Measurements from ENCODE around the gene SEZ6. TPM values are rescaled to one million over a fixed set of nuclear protein-coding genes. Genes with fewer than 3 reads are reported as not detected.

The SEZ6 gene
- total RNA-seq, 1 experiment from 2014 or later: not detected

GRCh38 chr17:28957277-28957991 is 48.4 kb downstream of the SEZ6 start:
- no peak overlapping the region for H3K27ac ChIP-seq (ENCODE audit: low read length)
- DNase-seq (no peak), ATAC-seq (no peak)
- TF ChIP-seq CTCF (conservative IDR thresholded peaks at IDR 0.05; ENCODE audit: low read depth, low read length): no peak
- TF ChIP-seq EZH2 (IDR thresholded peaks at IDR 0.05; ENCODE audit: low read length, unreplicated experiment): no peak
- no peak for TF ChIP-seq EZH2phosphoT487 (IDR thresholded peaks at IDR 0.05; ENCODE audit: borderline replicate concordance, low read length)
- BruUV-seq (replicated peaks): no TSS peak
- no peak overlapping the region for H3K4me3 ChIP-seq (ENCODE audit: low read length)
- H4K20me1 ChIP-seq (ENCODE audit: low read length): no peaks in the 10 kb centered on the region
- H3K9me3 ChIP-seq (ENCODE audit: low read length): no peaks in the 10 kb centered on the region
- H3K27me3 ChIP-seq (ENCODE audit: low read length): no peaks in the 10 kb centered on the region
- H3K4me2 ChIP-seq (ENCODE audit: low read length): no peak overlapping the region
- H3K4me1 ChIP-seq (ENCODE audit: insufficient read depth, low read length): peaks cover 9% of the 10 kb centered on the region; the same call in 1 of the 2 replicates
- no peak overlapping the region for H3K9ac ChIP-seq (ENCODE audit: low read length)
- H3F3A ChIP-seq (ENCODE audit: low read length, unreplicated experiment): no peaks in the 10 kb centered on the region
- no peak overlapping the region for H2AFZ ChIP-seq (ENCODE audit: low read length)
- CTCF ChIA-PET: no interaction called here
- intact Hi-C loops (cut with micrococcal nuclease): no loop called here
- POLR2A ChIA-PET (ENCODE audit: unreplicated experiment): no interaction called here
- H3K9me2 ChIP-seq (replicated peaks; ENCODE audit: low read length): no peaks in the 10 kb centered on the region
- no peaks in the 10 kb centered on the region for H3K79me2 ChIP-seq (ENCODE audit: low read length)
- H3K36me3 ChIP-seq (ENCODE audit: low read depth, low read length): no peaks in the 10 kb centered on the region

GRCh38 chr17:28956861-28957260 is 49.0 kb downstream of the SEZ6 start:
- Histone ChIP-seq H3K36me3 (ENCODE audit: low read depth, low read length) (no peaks in the 10 kb centered on the region), H3K27ac (ENCODE audit: low read length) (no peak overlapping the region), H2AFZ (ENCODE audit: low read length) (no peak overlapping the region), H3K79me2 (ENCODE audit: low read length) (no peaks in the 10 kb centered on the region), H3K4me1 (ENCODE audit: insufficient read depth, low read length) (peaks cover 12% of the 10 kb centered on the region; the same call in 1 of the 2 replicates), H3K4me2 (ENCODE audit: low read length) (no peak overlapping the region), H3K4me3 (ENCODE audit: low read length) (no peak overlapping the region), H3F3A (ENCODE audit: low read length, unreplicated experiment) (no peaks in the 10 kb centered on the region), H4K20me1 (ENCODE audit: low read length) (no peaks in the 10 kb centered on the region), H3K9ac (ENCODE audit: low read length) (no peak overlapping the region), H3K27me3 (ENCODE audit: low read length) (no peaks in the 10 kb centered on the region), H3K9me3 (ENCODE audit: low read length) (no peaks in the 10 kb centered on the region), H3K9me2 (replicated peaks; ENCODE audit: low read length) (no peaks in the 10 kb centered on the region)
- DNase-seq (no peak), ATAC-seq (no peak)
- ChIA-PET POLR2A (ENCODE audit: unreplicated experiment) (no interaction called here), CTCF (no interaction called here)
- no TSS peak for BruUV-seq (replicated peaks)
- TF ChIP-seq EZH2phosphoT487 (IDR thresholded peaks at IDR 0.05; ENCODE audit: borderline replicate concordance, low read length) (no peak), CTCF (conservative IDR thresholded peaks at IDR 0.05; ENCODE audit: low read depth, low read length) (no peak), EZH2 (IDR thresholded peaks at IDR 0.05; ENCODE audit: low read length, unreplicated experiment) (no peak)
- intact Hi-C loops (cut with micrococcal nuclease): no loop called here

GRCh38 chr17:28956112-28956511 is 49.7 kb downstream of the SEZ6 start:
- intact Hi-C loops (cut with micrococcal nuclease): no loop called here
- CTCF ChIA-PET: no interaction called here
- H3F3A ChIP-seq (ENCODE audit: low read length, unreplicated experiment): no peaks in the 10 kb centered on the region
- no peak overlapping the region for H3K27ac ChIP-seq (ENCODE audit: low read length)
- H3K4me3 ChIP-seq (ENCODE audit: low read length): no peak overlapping the region
- no peaks in the 10 kb centered on the region for H3K27me3 ChIP-seq (ENCODE audit: low read length)
- H3K4me2 ChIP-seq (ENCODE audit: low read length): no peak overlapping the region
- TF ChIP-seq EZH2phosphoT487 (IDR thresholded peaks at IDR 0.05; ENCODE audit: borderline replicate concordance, low read length) (no peak), EZH2 (IDR thresholded peaks at IDR 0.05; ENCODE audit: low read length, unreplicated experiment) (no peak), CTCF (conservative IDR thresholded peaks at IDR 0.05; ENCODE audit: low read depth, low read length) (no peak)
- H3K4me1 ChIP-seq (ENCODE audit: insufficient read depth, low read length): peaks cover 13% of the 10 kb centered on the region; the same call in 1 of the 2 replicates
- no peak overlapping the region for H3K9ac ChIP-seq (ENCODE audit: low read length)
- H3K9me2 ChIP-seq (replicated peaks; ENCODE audit: low read length): no peaks in the 10 kb centered on the region
- POLR2A ChIA-PET (ENCODE audit: unreplicated experiment): no interaction called here
- H3K79me2 ChIP-seq (ENCODE audit: low read length): no peaks in the 10 kb centered on the region
- DNase-seq: no peak
- H3K9me3 ChIP-seq (ENCODE audit: low read length): no peaks in the 10 kb centered on the region
- no peaks in the 10 kb centered on the region for H3K36me3 ChIP-seq (ENCODE audit: low read depth, low read length)
- no peak overlapping the region for H2AFZ ChIP-seq (ENCODE audit: low read length)
- H4K20me1 ChIP-seq (ENCODE audit: low read length): no peaks in the 10 kb centered on the region
- no TSS peak for BruUV-seq (replicated peaks)
- no peak for ATAC-seq
